Smooth muscle cell (in vitro differentiated cells): ENCODE measurements around the gene PRM1. TPM values are rescaled to one million over a fixed set of nuclear protein-coding genes. Genes with fewer than 3 reads are reported as not detected.

Experiments used
- DNase-seq: peaks from one replicate; lab custom pipeline; 2025; ENCODE audit not compliant: unreplicated experiment; lab: John Stamatoyannopoulos, UW
- H2AFZ ChIP-seq: fragments of 200-600 bp; sonication (generic); 2 replicates; pipeline ENCODE4 v1.6.0; 2016; ENCODE audit warnings: antibody characterized with exemption, low read depth, mild to moderate bottlenecking
- H3F3A ChIP-seq: fragments of 200-600 bp; sonication (generic); 2 replicates; pipeline ENCODE4 v1.6.0; 2017; ENCODE audit warnings: antibody characterized with exemption, low read depth
- H3K27ac ChIP-seq: fragments of 200-600 bp; sonication (generic); 2 replicates; pipeline ENCODE4 v1.5.1; 2016; ENCODE audit warnings: low read depth, mild to moderate bottlenecking
- H3K27me3 ChIP-seq: fragments of 200-600 bp; sonication (generic); 2 replicates; pipeline ENCODE4 v1.6.1; 2016; ENCODE audit warnings: low read depth, mild to moderate bottlenecking
- H3K36me3 ChIP-seq: fragments of 200-600 bp; sonication (generic); 2 replicates; pipeline ENCODE4 v1.5.1; 2016; ENCODE audit warnings: low read depth
- H3K4me1 ChIP-seq: fragments of 200-600 bp; sonication (generic); 2 replicates; pipeline ENCODE4 v1.5.1; 2016; ENCODE audit warnings: low read depth
- H3K4me2 ChIP-seq: fragments of 200-600 bp; sonication (generic); 2 replicates; pipeline ENCODE4 v1.6.0; 2016; ENCODE audit warnings: mild to moderate bottlenecking
- H3K4me3 ChIP-seq: fragments of 200-600 bp; sonication (generic); 2 replicates; pipeline ENCODE4 v1.5.1; 2016; ENCODE audit warnings: mild to moderate bottlenecking
- H3K79me2 ChIP-seq: fragments of 200-600 bp; sonication (generic); 2 replicates; pipeline ENCODE4 v1.6.0; 2016; ENCODE audit warnings: low read depth, mild to moderate bottlenecking
- H3K9ac ChIP-seq: fragments of 200-600 bp; sonication (generic); 2 replicates; pipeline ENCODE4 v1.6.0; 2016; ENCODE audit warnings: low read depth
- H3K9me3 ChIP-seq: fragments of 200-600 bp; sonication (generic); replicated peaks from 2 replicates; pipeline ENCODE4 v1.5.1; 2016; ENCODE audit warnings: low read depth
- H4K20me1 ChIP-seq: fragments of 200-600 bp; sonication (generic); 2 replicates; pipeline ENCODE4 v1.6.0; 2016; ENCODE audit warnings: low read depth
- WGBS: methylation state at CpG from one replicate; pipeline ENCODE4 v1.1.7; 2016; ENCODE audit warnings: low lambda C conversion rate; 5-methylcytosine and 5-hydroxymethylcytosine counted together
- polyA plus RNA-seq: library from polyadenylated mRNA; unstranded; fragments of >200 nt; fragmentation: Nextera tagmentation; extraction: Ambion mirVana; gene quantifications from 2 replicates; pipeline ENCODE4 v1.2.1, GENCODE V29; 2016
- total RNA-seq: library from RNA; depleted of rRNA; stranded (reverse); fragments of >200 nt; gene quantifications from 2 replicates; pipeline ENCODE4 v1.2.3, GENCODE V29; 2014
- TF ChIP-seq, protein P1 (sequence below): fragments of 200-600 bp; sonication (generic); IDR thresholded peaks from 2 replicates; pipeline ENCODE4 v1.5.1; 2017; ENCODE audit warnings: borderline replicate concordance, mild to moderate bottlenecking, antibody characterized with exemption; ENCODE audit not compliant: insufficient read depth, poor library complexity, severe bottlenecking

PRM1 gene
- total and polyA plus RNA-seq, 2 experiments from 2014 or later: not detected

DNA sequence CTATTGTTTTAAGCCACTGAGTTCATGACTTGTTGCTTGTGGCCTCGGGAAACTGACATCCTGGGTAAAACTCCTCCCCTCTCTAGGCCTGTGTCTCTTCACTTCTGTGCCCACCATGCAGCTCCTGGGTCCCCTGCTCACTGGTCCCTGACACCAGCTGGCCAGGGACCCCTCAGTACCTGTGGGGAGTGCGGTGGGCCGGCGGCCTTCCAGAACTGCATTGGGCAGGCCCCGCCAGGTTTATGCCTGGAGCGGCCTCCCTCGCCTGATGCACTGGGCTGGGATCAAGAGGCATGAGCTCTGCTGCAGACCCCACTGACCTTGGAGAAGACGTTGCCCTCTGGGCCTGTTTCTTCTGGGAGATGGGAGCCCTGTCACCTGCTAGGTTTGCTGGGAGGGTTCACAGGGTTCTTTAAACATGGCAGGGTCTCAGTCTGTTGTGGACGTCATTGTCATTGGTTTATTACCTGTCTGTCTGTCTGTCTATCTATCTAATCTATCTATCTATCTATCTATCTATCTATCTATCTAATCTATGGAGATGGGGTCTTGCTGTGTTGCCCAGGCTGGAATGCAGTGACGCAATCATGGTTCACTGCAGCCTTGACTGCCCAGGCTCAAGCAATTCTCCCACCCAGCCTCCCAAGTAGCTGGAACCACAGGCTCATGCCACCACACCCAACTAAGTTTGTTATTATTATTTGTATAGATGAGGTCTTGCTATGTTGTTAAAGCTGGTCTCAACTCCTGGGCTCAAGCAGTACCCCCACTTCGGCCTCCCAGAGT, 42.6 kb upstream of the PRM1 start:
- H3K4me1 ChIP-seq: peaks cover 4% of the 10 kb centered on the region
- TF ChIP-seq, protein P1, sequence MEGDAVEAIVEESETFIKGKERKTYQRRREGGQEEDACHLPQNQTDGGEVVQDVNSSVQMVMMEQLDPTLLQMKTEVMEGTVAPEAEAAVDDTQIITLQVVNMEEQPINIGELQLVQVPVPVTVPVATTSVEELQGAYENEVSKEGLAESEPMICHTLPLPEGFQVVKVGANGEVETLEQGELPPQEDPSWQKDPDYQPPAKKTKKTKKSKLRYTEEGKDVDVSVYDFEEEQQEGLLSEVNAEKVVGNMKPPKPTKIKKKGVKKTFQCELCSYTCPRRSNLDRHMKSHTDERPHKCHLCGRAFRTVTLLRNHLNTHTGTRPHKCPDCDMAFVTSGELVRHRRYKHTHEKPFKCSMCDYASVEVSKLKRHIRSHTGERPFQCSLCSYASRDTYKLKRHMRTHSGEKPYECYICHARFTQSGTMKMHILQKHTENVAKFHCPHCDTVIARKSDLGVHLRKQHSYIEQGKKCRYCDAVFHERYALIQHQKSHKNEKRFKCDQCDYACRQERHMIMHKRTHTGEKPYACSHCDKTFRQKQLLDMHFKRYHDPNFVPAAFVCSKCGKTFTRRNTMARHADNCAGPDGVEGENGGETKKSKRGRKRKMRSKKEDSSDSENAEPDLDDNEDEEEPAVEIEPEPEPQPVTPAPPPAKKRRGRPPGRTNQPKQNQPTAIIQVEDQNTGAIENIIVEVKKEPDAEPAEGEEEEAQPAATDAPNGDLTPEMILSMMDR: no peak
- WGBS: 94% methylated on average over 11 of the region's 11 CpGs

GRCh38 chr16:11322823-11323222, 41.7 kb upstream of the PRM1 start:
- H3K4me1 ChIP-seq: no peaks in the 10 kb centered on the region
- 89% methylated on average over 3 of the region's 3 CpGs for WGBS

More for the DNA sequence above, 42.6 kb upstream of the PRM1 start:
- Histone ChIP-seq H3K4me3 (no peak overlapping the region), H3F3A (no peaks in the 10 kb centered on the region), H3K79me2 (no peaks in the 10 kb centered on the region), H3K9ac (no peak overlapping the region), H3K27ac (no peak overlapping the region), H2AFZ (no peak overlapping the region), H4K20me1 (no peaks in the 10 kb centered on the region), H3K36me3 (no peaks in the 10 kb centered on the region), H3K27me3 (no peaks in the 10 kb centered on the region), H3K9me3 (no peaks in the 10 kb centered on the region), H3K4me2 (no peak overlapping the region)
- DNase-seq: no peak

GRCh38 chr16:11321662-11322061, 40.5 kb upstream of the PRM1 start:
- Histone ChIP-seq H3K36me3 (no peaks in the 10 kb centered on the region), H3K4me3 (no peak overlapping the region), H3K27me3 (no peaks in the 10 kb centered on the region), H3F3A (no peaks in the 10 kb centered on the region), H3K9ac (no peak overlapping the region), H4K20me1 (no peaks in the 10 kb centered on the region), H3K4me1 (peaks cover 1% of the 10 kb centered on the region), H3K9me3 (no peaks in the 10 kb centered on the region), H3K79me2 (no peaks in the 10 kb centered on the region), H2AFZ (no peak overlapping the region), H3K27ac (no peak overlapping the region), H3K4me2 (no peak overlapping the region)
- DNase-seq: no peak
- 52% methylated on average over 5 of the region's 5 CpGs for WGBS
- TF ChIP-seq, protein P1: no peak

More at GRCh38 chr16:11322823-11323222, 41.7 kb upstream of the PRM1 start:
- H3K9ac ChIP-seq: no peak overlapping the region
- no peak overlapping the region for H3K27ac ChIP-seq
- H3F3A ChIP-seq: no peaks in the 10 kb centered on the region
- no peaks in the 10 kb centered on the region for H3K79me2 ChIP-seq
- H3K4me2 ChIP-seq: no peak overlapping the region
- H3K36me3 ChIP-seq: no peaks in the 10 kb centered on the region
- no peaks in the 10 kb centered on the region for H3K9me3 ChIP-seq
- no peaks in the 10 kb centered on the region for H4K20me1 ChIP-seq
- H3K4me3 ChIP-seq: no peak overlapping the region
- H2AFZ ChIP-seq: no peak overlapping the region
- no peak for DNase-seq
- TF ChIP-seq, protein P1: no peak
- no peaks in the 10 kb centered on the region for H3K27me3 ChIP-seq

DNA sequence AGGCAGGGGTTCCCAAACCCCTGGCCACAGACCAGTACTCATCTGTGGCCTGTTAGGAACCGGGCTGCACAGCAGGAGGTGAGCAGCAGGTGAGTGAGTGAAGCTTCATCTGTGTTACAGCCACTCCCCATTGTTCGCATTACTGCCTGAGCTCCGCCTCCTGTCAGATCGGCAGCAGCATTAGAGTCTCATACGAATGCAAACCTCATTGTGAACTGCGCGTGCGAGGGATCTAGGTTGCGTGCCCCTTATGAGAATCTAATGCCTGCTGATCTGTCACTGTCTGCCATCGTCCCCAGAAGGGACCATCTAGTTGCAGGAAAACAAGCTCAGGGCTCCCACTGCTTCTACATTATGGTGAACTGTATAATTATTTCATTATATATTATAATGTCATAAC, 39.0 kb upstream of the PRM1 start:
- Histone ChIP-seq H2AFZ (no peak overlapping the region), H3K4me1 (peaks cover 14% of the 10 kb centered on the region), H3K9me3 (no peaks in the 10 kb centered on the region), H3K27ac (no peak overlapping the region), H3K36me3 (no peaks in the 10 kb centered on the region), H3K79me2 (no peaks in the 10 kb centered on the region), H4K20me1 (no peaks in the 10 kb centered on the region), H3K4me3 (no peak overlapping the region), H3F3A (no peaks in the 10 kb centered on the region), H3K9ac (no peak overlapping the region), H3K4me2 (no peak overlapping the region), H3K27me3 (no peaks in the 10 kb centered on the region)
- TF ChIP-seq, protein P1: no peak
- DNase-seq: no peak
- WGBS: 77% methylated on average over 10 of the region's 10 CpGs
